HepG2 (cell line): ENCODE results near the gene FKBP1A. TPM values are rescaled to one million over a fixed set of nuclear protein-coding genes. Genes with fewer than 3 reads are reported as not detected.
A peak's percentile ranks its signal among the peaks of the same experiment; 100 is the strongest.

Experiments used
- ARHGAP35 ChIP-seq: sonication (generic); formaldehyde crosslinking; IDR thresholded peaks from 2 replicates; pipeline ENCODE4 v1.9.0; 2022; ENCODE audit warnings: mild to moderate bottlenecking, inconsistent platforms, moderate library complexity, missing genetic modification reagents, borderline replicate concordance
- ATF2 ChIP-seq: sonication (generic); formaldehyde crosslinking; IDR thresholded peaks from 2 replicates; pipeline ENCODE4 v1.4.0; 2020; ENCODE audit warnings: missing genetic modification reagents
- FOXC1 ChIP-seq: sonication (generic); formaldehyde crosslinking; IDR thresholded peaks from 2 replicates; pipeline ENCODE4 v1.8.0; 2022; ENCODE audit warnings: mild to moderate bottlenecking, missing genetic modification reagents, borderline replicate concordance
- FOXP4 ChIP-seq: sonication (generic); formaldehyde crosslinking; IDR thresholded peaks from 2 replicates; pipeline ENCODE4 v1.4.0; 2020; ENCODE audit warnings: missing genetic modification reagents
- KLF12 ChIP-seq: sonication (generic); formaldehyde crosslinking; IDR thresholded peaks from 2 replicates; pipeline ENCODE4 v1.4.0; 2020; ENCODE audit warnings: missing genetic modification reagents, borderline replicate concordance
- LCORL ChIP-seq, 2 experiments: fragments of 450-650 bp in 1 of 2; sonication (generic) in 1 of 2; formaldehyde crosslinking in 1 of 2; IDR thresholded peaks; 2 replicates each; pipeline versions ENCODE4 v1.5.0 to v1.6.1; 2017 to 2020; ENCODE audit warnings: antibody characterized with exemption in 1 of 2, missing genetic modification reagents in 1 of 2
- MAFF ChIP-seq: IDR thresholded peaks from 2 replicates; pipeline ENCODE4 v1.6.1; 2011; ENCODE audit warnings: low read depth, low read length, improper control_type of control experiment
- MATR3 ChIP-seq: sonication (generic); formaldehyde crosslinking; IDR thresholded peaks from 2 replicates; pipeline ENCODE4 v1.4.0; 2020; ENCODE audit warnings: missing genetic modification reagents
- MED13 ChIP-seq: sonication (generic); formaldehyde crosslinking; IDR thresholded peaks from 2 replicates; pipeline ENCODE4 v1.5.0; 2020; ENCODE audit warnings: missing genetic modification reagents
- MEIS1 ChIP-seq: sonication (generic); formaldehyde crosslinking; IDR thresholded peaks from 2 replicates; pipeline ENCODE4 v1.9.0; 2021; ENCODE audit warnings: mild to moderate bottlenecking, missing genetic modification reagents, moderate library complexity, borderline replicate concordance
- NFRKB ChIP-seq: fragments of 450-650 bp; IDR thresholded peaks from 2 replicates; pipeline ENCODE4 v1.6.1; 2017
- PHB2 ChIP-seq: fragments of 450-650 bp; IDR thresholded peaks from 2 replicates; pipeline ENCODE4 v1.6.1; 2018; ENCODE audit not compliant: partially characterized antibody
- SAP130 ChIP-seq: IDR thresholded peaks from 2 replicates; pipeline ENCODE4 v1.6.1; 2016; ENCODE audit warnings: low read depth
- SIN3B ChIP-seq: fragments of 150-350 bp; IDR thresholded peaks from 2 replicates; pipeline ENCODE4 v1.6.1; 2014; ENCODE audit warnings: low read length
- SP2 ChIP-seq: sonication (generic); formaldehyde crosslinking; IDR thresholded peaks from 2 replicates; pipeline ENCODE4 v1.5.1; 2020; ENCODE audit warnings: mild to moderate bottlenecking, missing genetic modification reagents
- TAF1 ChIP-seq: sonication (generic); formaldehyde crosslinking; IDR thresholded peaks from 2 replicates; pipeline ENCODE4 v1.4.0; 2020; ENCODE audit warnings: missing genetic modification reagents
- WIZ ChIP-seq: sonication (generic); formaldehyde crosslinking; IDR thresholded peaks from 2 replicates; pipeline ENCODE4 v1.5.1; 2020; ENCODE audit warnings: mild to moderate bottlenecking, missing genetic modification reagents
- ZBTB2 ChIP-seq: sonication (generic); formaldehyde crosslinking; IDR thresholded peaks from 2 replicates; pipeline ENCODE4 v1.8.0; 2022; ENCODE audit warnings: low read depth, missing genetic modification reagents
- ZBTB49 ChIP-seq: sonication (generic); formaldehyde crosslinking; IDR thresholded peaks from 2 replicates; pipeline ENCODE4 v1.4.0; 2020; ENCODE audit warnings: missing genetic modification reagents, borderline replicate concordance
- ZBTB7B ChIP-seq: sonication (generic); formaldehyde crosslinking; IDR thresholded peaks from 2 replicates; pipeline ENCODE4 v1.4.0; 2020; ENCODE audit warnings: missing genetic modification reagents
- ZNF121 ChIP-seq: sonication (generic); formaldehyde crosslinking; IDR thresholded peaks from 2 replicates; pipeline ENCODE4 v1.5.0; 2020; ENCODE audit warnings: mild to moderate bottlenecking, missing genetic modification reagents
- ZNF367 ChIP-seq: sonication (generic); formaldehyde crosslinking; IDR thresholded peaks from 2 replicates; pipeline ENCODE4 v1.4.0; 2020; ENCODE audit warnings: missing genetic modification reagents, borderline replicate concordance
- ZNF546 ChIP-seq: sonication (generic); formaldehyde crosslinking; conservative IDR thresholded peaks from 2 replicates; pipeline ENCODE4 v1.8.1; 2023; ENCODE audit warnings: mild to moderate bottlenecking, missing genetic modification reagents
- ZNF781 ChIP-seq: sonication (generic); formaldehyde crosslinking; IDR thresholded peaks from 2 replicates; pipeline ENCODE4 v1.5.1; 2020; ENCODE audit warnings: borderline replicate concordance, mild to moderate bottlenecking, missing genetic modification reagents; ENCODE audit errors: not compliant biosample characterization
- ZNF850 ChIP-seq: sonication (generic); formaldehyde crosslinking; conservative IDR thresholded peaks from 2 replicates; pipeline ENCODE4 v1.9.0; 2021; ENCODE audit warnings: mild to moderate bottlenecking, missing genetic modification reagents
- polyA plus RNA-seq, 8 experiments: library from polyadenylated mRNA; depleted of rRNA in 3 of 8; stranded (reverse) in 7 of 8; unstranded in 1 of 8; fragments of >200 nt; fragmentation: Illumina TruSeq in 4 of 8; extraction: Trizol in 4 of 8; gene quantifications; 2 replicates each; pipeline versions ENCODE4 v1.2.1 to v1.2.3, GENCODE V29; 2011 to 2016; ENCODE audit warnings: low read depth in 4 of 8, missing spikeins in 1 of 8, mixed read lengths in 1 of 8; ENCODE audit not compliant: insufficient read depth in 1 of 8
- total RNA-seq, 5 experiments: library from RNA; depleted of rRNA; stranded (reverse); fragments of >200 nt; fragmentation: Illumina TruSeq; extraction: Trizol; gene quantifications; 2 replicates each; pipeline ENCODE4 v1.2.3, GENCODE V29; 2016; ENCODE audit warnings: low read depth in 1 of 5

The FKBP1A gene
- total and polyA plus RNA-seq, 2 of the 13 experiments (the other 11 are each of a cell fraction or from before 2014, with no cell fraction given): 119 to 468 TPM

GRCh38 chr20:1377984-1378734 is 14.7 kb downstream of the FKBP1A start (continued):
- TF ChIP-seq MATR3 (no peak), ARHGAP35 (CRISPR knock-in tag) (no peak), SIN3B (no peak), MED13 (CRISPR knock-in tag) (no peak), PHB2 (no peak), SAP130 (CRISPR knock-in tag) (peak; percentile 35), SP2 (no peak), KLF12 (CRISPR knock-in tag) (no peak), NFRKB (no peak), ZBTB7B (CRISPR knock-in tag) (no peak), ZNF546 (no peak), ZNF367 (CRISPR knock-in tag) (no peak), LCORL (IDR thresholded peaks at IDR 0.05) (no peak), LCORL (CRISPR knock-in tag; IDR thresholded peaks at IDR 0.05) (0 out of 2 replicates have a peak, but pooled peaks have one; percentile 27), ZNF850 (CRISPR knock-in tag) (no peak), TAF1 (no peak), ZBTB49 (no peak), ZNF781 (CRISPR knock-in tag) (no peak), WIZ (no peak), ATF2 (no peak), ZNF121 (CRISPR knock-in tag) (no peak), ZBTB2 (CRISPR knock-in tag) (no peak), MEIS1 (CRISPR knock-in tag) (no peak), FOXP4 (CRISPR knock-in tag) (no peak), FOXC1 (CRISPR knock-in tag) (no peak), MAFF (no peak)
